Progenitor cell of endocrine pancreas (in vitro differentiated cells): Measurements from ENCODE around the gene NOS1AP. TPM values are rescaled to one million over a fixed set of nuclear protein-coding genes. Genes with fewer than 3 reads are reported as not detected.

Experiments used
- DNase-seq: peaks from one replicate; pipeline ENCODE4 v3.0.0; 2021; ENCODE audit warnings: low spot score; ENCODE audit not compliant: unreplicated experiment
- H3K27ac Mint-ChIP-seq: 2 replicates; pipeline ENCODE4 v1.8.0; 2021; ENCODE audit warnings: mild to moderate bottlenecking, moderate library complexity, mixed read lengths
- H3K27me3 Mint-ChIP-seq: 2 replicates; pipeline ENCODE4 v1.8.0; 2021; ENCODE audit warnings: mixed read lengths
- H3K36me3 Mint-ChIP-seq: 2 replicates; pipeline ENCODE4 v1.8.0; 2022; ENCODE audit warnings: mixed read lengths; ENCODE audit not compliant: insufficient read depth
- H3K4me1 Mint-ChIP-seq: 2 replicates; pipeline ENCODE4 v1.8.0; 2021; ENCODE audit warnings: low read depth, mixed read lengths
- H3K4me3 Mint-ChIP-seq: 2 replicates; pipeline ENCODE4 v1.8.0; 2021; ENCODE audit warnings: low read depth, mild to moderate bottlenecking, moderate library complexity, mixed read lengths
- H3K9me3 Mint-ChIP-seq: 2 replicates; pipeline ENCODE4 v1.8.0; 2021; ENCODE audit warnings: low read depth, mixed read lengths
- total RNA-seq: library from RNA; stranded (reverse); gene quantifications from 2 replicates; pipeline ENCODE4 v1.2.1, GENCODE V29; 2021
- TF ChIP-seq, protein P1 (sequence below): fragments of 200-600 bp; sonication (generic); IDR thresholded peaks from one replicate; pipeline ENCODE4 v1.5.0; 2021; ENCODE audit warnings: antibody characterized with exemption, mild to moderate bottlenecking; ENCODE audit not compliant: unreplicated experiment

NOS1AP gene
- total RNA-seq, 1 donor from 2014 or later = 5.6 TPM

DNA sequence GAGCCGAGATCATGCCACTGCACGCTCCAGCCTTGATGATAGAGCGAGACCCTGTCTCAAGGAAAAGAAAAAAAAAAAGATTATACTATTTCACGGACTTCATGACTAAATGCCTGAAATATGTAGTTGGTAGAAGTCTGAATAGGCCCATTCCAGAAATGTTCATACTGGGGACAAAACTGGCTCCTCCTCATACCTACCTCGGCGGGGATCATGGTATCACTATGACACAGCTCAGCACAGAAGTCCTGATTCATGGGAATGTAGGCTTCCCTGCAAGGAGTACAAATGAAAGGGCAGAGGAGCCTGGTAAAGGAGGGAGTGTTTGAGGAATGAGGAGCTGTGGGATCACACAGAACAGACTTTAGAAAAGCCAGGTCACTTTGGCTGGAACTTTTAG is 302.1 kb downstream of the NOS1AP start:
- no peaks in the 10 kb centered on the region for H3K27me3 Mint-ChIP-seq
- H3K36me3 Mint-ChIP-seq = no peaks in the 10 kb centered on the region
- TF ChIP-seq, protein P1, sequence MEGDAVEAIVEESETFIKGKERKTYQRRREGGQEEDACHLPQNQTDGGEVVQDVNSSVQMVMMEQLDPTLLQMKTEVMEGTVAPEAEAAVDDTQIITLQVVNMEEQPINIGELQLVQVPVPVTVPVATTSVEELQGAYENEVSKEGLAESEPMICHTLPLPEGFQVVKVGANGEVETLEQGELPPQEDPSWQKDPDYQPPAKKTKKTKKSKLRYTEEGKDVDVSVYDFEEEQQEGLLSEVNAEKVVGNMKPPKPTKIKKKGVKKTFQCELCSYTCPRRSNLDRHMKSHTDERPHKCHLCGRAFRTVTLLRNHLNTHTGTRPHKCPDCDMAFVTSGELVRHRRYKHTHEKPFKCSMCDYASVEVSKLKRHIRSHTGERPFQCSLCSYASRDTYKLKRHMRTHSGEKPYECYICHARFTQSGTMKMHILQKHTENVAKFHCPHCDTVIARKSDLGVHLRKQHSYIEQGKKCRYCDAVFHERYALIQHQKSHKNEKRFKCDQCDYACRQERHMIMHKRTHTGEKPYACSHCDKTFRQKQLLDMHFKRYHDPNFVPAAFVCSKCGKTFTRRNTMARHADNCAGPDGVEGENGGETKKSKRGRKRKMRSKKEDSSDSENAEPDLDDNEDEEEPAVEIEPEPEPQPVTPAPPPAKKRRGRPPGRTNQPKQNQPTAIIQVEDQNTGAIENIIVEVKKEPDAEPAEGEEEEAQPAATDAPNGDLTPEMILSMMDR = no peak
- no peak overlapping the region for H3K27ac Mint-ChIP-seq
- H3K4me3 Mint-ChIP-seq = no peak overlapping the region
- no peak for DNase-seq
- H3K4me1 Mint-ChIP-seq = peaks cover 3% of the 10 kb centered on the region
- H3K9me3 Mint-ChIP-seq = no peaks in the 10 kb centered on the region

DNA sequence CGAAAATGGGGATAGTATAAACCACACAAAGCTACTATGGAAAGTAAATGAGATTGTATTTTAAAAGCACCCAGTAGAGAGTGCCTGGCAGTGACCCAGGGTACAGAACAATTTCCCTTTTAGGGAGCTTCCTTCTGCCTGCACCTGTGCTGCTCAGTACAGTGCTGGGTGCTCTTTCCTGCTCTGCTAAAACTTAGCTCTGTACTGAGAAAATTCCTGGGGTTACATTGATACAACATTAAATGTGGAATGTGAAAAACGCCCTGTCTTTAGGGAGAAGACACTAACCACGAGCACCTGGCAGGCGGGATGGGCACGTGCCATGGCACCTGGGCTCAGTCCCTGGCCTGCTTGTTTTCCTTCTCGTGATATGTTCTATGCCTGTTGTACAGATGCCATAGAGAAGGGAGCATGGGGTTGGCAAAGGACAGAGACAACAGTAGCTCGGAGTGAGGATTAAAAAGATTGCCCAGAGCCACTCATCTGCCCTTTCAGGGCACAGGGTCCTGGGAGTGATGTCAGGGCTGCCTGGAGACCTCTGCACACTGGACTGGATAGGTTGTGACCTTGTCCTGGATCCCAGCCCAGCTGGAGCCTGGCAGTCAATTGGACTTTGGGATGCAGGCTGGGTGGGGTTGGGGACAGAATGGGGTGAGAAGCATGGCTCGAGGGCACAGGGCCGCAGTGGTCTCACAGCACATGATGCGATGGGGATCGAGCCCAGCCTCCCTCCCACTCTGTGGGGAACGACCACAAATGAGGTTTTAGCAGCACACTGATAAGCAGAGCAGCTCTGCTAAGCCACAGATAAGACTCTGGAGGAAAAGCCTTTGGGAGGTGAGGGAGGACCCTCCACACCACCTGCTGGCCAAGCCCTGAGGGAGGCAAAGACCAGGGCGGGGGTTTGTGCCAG is 302.9 kb downstream of the NOS1AP start:
- no peaks in the 10 kb centered on the region for H3K27me3 Mint-ChIP-seq
- H3K4me3 Mint-ChIP-seq = no peak overlapping the region
- no peak for DNase-seq

DNA sequence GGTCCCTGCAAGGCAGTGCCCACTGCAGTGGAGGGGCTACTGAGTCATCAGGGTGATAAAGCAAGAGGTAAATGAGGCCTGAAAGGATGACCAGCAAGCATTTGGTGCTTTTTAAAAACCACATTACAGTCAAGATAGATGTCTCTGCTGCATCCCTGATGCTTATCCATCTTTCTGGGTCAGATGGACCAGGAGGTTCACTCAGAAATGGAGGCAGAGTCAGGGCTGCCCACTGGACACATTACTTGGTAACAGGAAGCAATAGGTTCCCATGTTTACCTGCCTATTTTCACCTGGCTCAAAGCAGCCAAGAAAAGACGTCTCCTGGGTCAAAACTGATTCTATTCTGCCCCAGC is 303.6 kb downstream of the NOS1AP start:
- Mint-ChIP-seq H3K27ac (no peak overlapping the region), H3K4me1 (peaks cover 6% of the 10 kb centered on the region), H3K36me3 (no peaks in the 10 kb centered on the region), H3K9me3 (no peaks in the 10 kb centered on the region), H3K4me3 (no peak overlapping the region), H3K27me3 (no peaks in the 10 kb centered on the region)
- TF ChIP-seq, protein P1 = no peak
- no peak for DNase-seq

More for the DNA sequence above, 302.9 kb downstream of the NOS1AP start:
- Mint-ChIP-seq H3K9me3 (no peaks in the 10 kb centered on the region), H3K4me1 (peaks cover 6% of the 10 kb centered on the region), H3K36me3 (no peaks in the 10 kb centered on the region), H3K27ac (no peak overlapping the region)
- TF ChIP-seq, protein P1 = no peak

DNA sequence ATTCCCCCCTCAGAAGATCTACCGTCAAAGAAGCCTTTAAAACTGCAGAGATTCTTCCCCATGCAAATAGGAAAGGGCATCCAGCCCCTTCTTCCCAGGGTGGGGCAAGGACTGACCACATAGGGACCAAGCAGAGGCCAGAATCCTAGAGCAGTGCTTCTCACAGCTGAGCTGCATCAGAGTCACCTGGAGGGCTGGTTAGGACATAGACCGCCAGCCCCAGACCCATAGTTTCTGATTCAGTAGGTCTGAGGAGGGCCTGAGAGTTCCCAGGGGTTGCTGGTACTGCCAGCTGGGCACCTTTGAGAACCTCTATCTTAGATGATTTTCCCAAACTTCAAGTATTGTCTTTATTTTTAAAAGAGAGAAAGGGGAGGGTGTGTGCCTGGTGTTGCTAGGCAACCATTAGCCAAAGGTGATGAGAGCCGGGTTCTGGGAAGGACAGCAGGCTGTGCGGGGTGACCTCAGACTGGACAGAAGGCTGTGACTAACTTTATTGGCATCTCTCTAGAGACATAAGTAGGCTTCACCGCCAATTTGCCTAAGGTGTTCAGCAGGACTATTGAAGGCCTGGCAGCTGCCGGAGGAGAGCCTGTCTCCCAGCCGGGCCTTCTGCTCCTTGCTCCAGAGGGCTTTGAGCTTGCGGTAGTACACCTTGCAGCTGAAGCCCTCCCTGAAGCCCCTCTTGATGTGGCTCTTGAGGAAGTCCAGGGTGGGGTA is 304.2 kb downstream of the NOS1AP start:
- TF ChIP-seq, protein P1 = no peak
- H3K27me3 Mint-ChIP-seq = no peaks in the 10 kb centered on the region
- DNase-seq = no peak
- no peaks in the 10 kb centered on the region for H3K9me3 Mint-ChIP-seq
- peaks cover 6% of the 10 kb centered on the region for H3K4me1 Mint-ChIP-seq
- H3K27ac Mint-ChIP-seq = no peak overlapping the region
- no peak overlapping the region for H3K4me3 Mint-ChIP-seq
- no peaks in the 10 kb centered on the region for H3K36me3 Mint-ChIP-seq

DNA sequence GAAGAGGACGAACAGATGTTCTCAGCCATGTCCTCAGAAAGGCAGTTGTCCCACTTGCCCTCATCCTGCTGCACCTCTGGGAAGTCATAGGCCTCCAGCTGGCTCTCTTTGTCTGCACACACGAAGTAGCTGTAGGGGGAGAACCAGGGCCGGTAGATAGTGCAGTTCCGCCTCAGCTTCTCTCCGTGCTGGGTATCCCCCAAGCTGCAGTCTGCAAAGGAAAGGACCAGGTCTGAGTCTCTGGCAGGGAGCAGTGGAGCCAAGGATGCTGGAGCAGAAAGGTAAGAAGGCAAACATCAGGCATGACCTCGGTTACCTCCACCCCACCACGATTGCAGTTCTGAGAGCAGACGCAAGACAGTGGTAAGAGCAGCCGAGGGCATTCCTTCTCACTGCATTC is 304.9 kb downstream of the NOS1AP start:
- TF ChIP-seq, protein P1 = no peak
- no peaks in the 10 kb centered on the region for H3K9me3 Mint-ChIP-seq
- H3K4me1 Mint-ChIP-seq = peaks cover 6% of the 10 kb centered on the region
- H3K36me3 Mint-ChIP-seq = no peaks in the 10 kb centered on the region
- H3K4me3 Mint-ChIP-seq = no peak overlapping the region
- H3K27ac Mint-ChIP-seq = no peak overlapping the region
- H3K27me3 Mint-ChIP-seq = no peaks in the 10 kb centered on the region
- no peak for DNase-seq
